Lung (tissue), 12 donors: ENCODE data around the gene PLSCR5. TPM values are rescaled to one million over a fixed set of nuclear protein-coding genes. Genes with fewer than 3 reads are reported as not detected.

ENCODE experiments used
- ATAC-seq: fragments of 200-7000 bp; cut with Tn5 transposase; one replicate; pipeline ENCODE4 v1.9.1; 2020; ENCODE audit warnings: moderate number of reproducible peaks; ENCODE audit not compliant: insufficient read depth, low FRiP score
- DNase-seq, 3 donors: peaks; one replicate each; pipeline ENCODE4 v3.0.0-alpha.2; 2013 to 2017
- H3K27ac ChIP-seq, 2 donors: one replicate each; pipeline ENCODE4 v1.5.1; 2013; ENCODE audit warnings: mild to moderate bottlenecking in 2 of 2, moderate library complexity in 2 of 2, control low read depth in 1 of 2, inconsistent platforms in 1 of 2, low read depth in 1 of 2, low read length in 1 of 2
- H3K27me3 ChIP-seq, 3 donors: one replicate each; pipeline ENCODE4 v1.5.1; 2013; ENCODE audit warnings: low read length in 2 of 3; ENCODE audit not compliant: control insufficient read depth in 3 of 3, insufficient read depth in 3 of 3
- H3K36me3 ChIP-seq, 4 donors: one replicate each; pipeline ENCODE4 v1.5.1; 2013; ENCODE audit warnings: low read length in 4 of 4, mild to moderate bottlenecking in 1 of 4, moderate library complexity in 1 of 4; ENCODE audit not compliant: control insufficient read depth in 4 of 4, insufficient read depth in 4 of 4
- H3K4me1 ChIP-seq, 5 donors: one replicate each; pipeline ENCODE4 v1.5.1; 2013; ENCODE audit warnings: low read length in 5 of 5, mild to moderate bottlenecking in 2 of 5, moderate library complexity in 1 of 5; ENCODE audit not compliant: control insufficient read depth in 5 of 5, insufficient read depth in 5 of 5
- H3K4me3 ChIP-seq: one replicate; pipeline ENCODE4 v1.5.1; 2013; ENCODE audit warnings: mild to moderate bottlenecking, control low read depth, moderate library complexity
- H3K9ac ChIP-seq, 2 donors: one replicate each; pipeline ENCODE4 v1.5.1; 2013; ENCODE audit warnings: low read length in 2 of 2, control low read depth in 1 of 2; ENCODE audit not compliant: insufficient read depth in 1 of 2
- H3K9me3 ChIP-seq, 4 donors: one replicate each; pipeline ENCODE4 v1.5.1; 2013; ENCODE audit warnings: low read length in 3 of 4, mild to moderate bottlenecking in 1 of 4, moderate library complexity in 1 of 4; ENCODE audit not compliant: control insufficient read depth in 4 of 4, insufficient read depth in 3 of 4
- CTCF ChIP-seq: IDR thresholded peaks from 2 replicates; pipeline ENCODE4 v1.5.1; 2012; ENCODE audit warnings: mild to moderate bottlenecking; ENCODE audit errors: control extremely low read depth, extremely low read depth
- WGBS, 2 donors: extraction: QIAGEN DNeasy Blood & Tissue Kit; methylation state at CpG; one replicate each; pipeline ENCODE4 v1.1.7; 2013; 5-methylcytosine and 5-hydroxymethylcytosine counted together
- polyA plus RNA-seq, 2 donors: library from polyadenylated mRNA; stranded (reverse); fragments of 200-250 nt; gene quantifications; one replicate each; pipeline ENCODE4 v1.2.1, GENCODE V29; 2013
- total RNA-seq, 2 donors: library from RNA; depleted of rRNA in 1 of 2; stranded (reverse); fragments of >200 nt in 1 of 2; gene quantifications; one replicate each; pipeline ENCODE4 v1.2.1, GENCODE V29; 2014 to 2021
- donor health status: control.
- donor health status: control.
- donor health status: Bipolar disorder and iron deficiency.
- donor health status: healthy.
- donor health status: DM: yes; HTN: yes; CAD: no.

Gene PLSCR5
- total and polyA plus RNA-seq, 4 donors, result not detected

- Histone ChIP-seq H3K9me3 (peaks cover 0 to 5% (median 2%) of the 10 kb centered on the region in 4 donors), H3K27ac (no peak overlapping the region), H3K9ac (no peak overlapping the region), H3K36me3 (no peaks in the 10 kb centered on the region), H3K4me3 (no peak overlapping the region), H3K4me1 (no peaks in the 10 kb centered on the region), H3K27me3 (no peaks in the 10 kb centered on the region)
- no peak for TF ChIP-seq CTCF
- ATAC-seq, result no peak
- 36 to 68% methylated on average over 1 of the region's 1 CpG for WGBS, 2 donors
- peak in 1 of 3 donors; percentile 27 for DNase-seq
These were observed 24.0 kb downstream of the PLSCR5 start for GRCh38 chr3:146581080-146581601.

- Histone ChIP-seq H3K4me3 (no peak overlapping the region), H3K27me3 (no peaks in the 10 kb centered on the region), H3K36me3 (no peaks in the 10 kb centered on the region), H3K9me3 (peaks cover 0 to 2% (median 0%) of the 10 kb centered on the region in 4 donors), H3K9ac (no peak overlapping the region), H3K27ac (no peak overlapping the region), H3K4me1 (no peaks in the 10 kb centered on the region)
- peak; percentile 11 for TF ChIP-seq CTCF
- DNase-seq (peak; percentile 46 to 88 (median 79)), ATAC-seq (no peak)
These were observed 27.5 kb downstream of the PLSCR5 start for GRCh38 chr3:146577662-146578061.

GRCh38 chr3:146575636-146576035, 29.5 kb downstream of the PLSCR5 start:
- 86 to 92% methylated on average over 2 of the region's 2 CpGs for WGBS, 2 donors
- no peak for TF ChIP-seq CTCF
- Histone ChIP-seq H3K27me3 (no peaks in the 10 kb centered on the region), H3K9me3 (no peaks in the 10 kb centered on the region), H3K27ac (no peak overlapping the region), H3K9ac (no peak overlapping the region), H3K36me3 (no peaks in the 10 kb centered on the region), H3K4me3 (no peak overlapping the region), H3K4me1 (no peaks in the 10 kb centered on the region)
- ATAC-seq (no peak), DNase-seq (no peak)

- no peaks in the 10 kb centered on the region for H3K27me3 ChIP-seq
- ATAC-seq (no peak), DNase-seq (no peak)
- H3K36me3 ChIP-seq, result no peaks in the 10 kb centered on the region
- H3K9me3 ChIP-seq, result no peaks in the 10 kb centered on the region
- no peaks in the 10 kb centered on the region for H3K4me1 ChIP-seq
- H3K4me3 ChIP-seq, result no peak overlapping the region
- no peak for TF ChIP-seq CTCF
- no peak overlapping the region for H3K27ac ChIP-seq
- 74 to 88% methylated on average over 1 of the region's 1 CpG for WGBS, 2 donors
- H3K9ac ChIP-seq, result no peak overlapping the region
These were observed 31.0 kb downstream of the PLSCR5 start for GRCh38 chr3:146574173-146574572.
